Stimulated activated CD4-positive, alpha-beta T cell treated with anti-CD3 and anti-CD28 coated beads, Interleukin-15, amount 100 ng/mL, for 24 hours (primary cell): ENCODE results near the gene TMEM107.
"Not testable (repeated sequence)": the region's sequence is repeated elsewhere in the genome, so short reads cannot be mapped to it uniquely, and the experiment has no call there.

Experiments
- DNase-seq: peaks from one replicate; pipeline ENCODE4 v3.0.0-alpha.2; 2020

The TMEM107 gene

GRCh38 chr17:8189041-8189710, 13.0 kb upstream of the TMEM107 start:
- peak; percentile 41 for DNase-seq

GRCh38 chr17:8188263-8188839, 12.2 kb upstream of the TMEM107 start:
- no peak for DNase-seq

GRCh38 chr17:8187517-8188262, 11.5 kb upstream of the TMEM107 start:
- peak; percentile 94 for DNase-seq

- peak; percentile 97 for DNase-seq
Measured at GRCh38 chr17:8186787-8187516, 10.8 kb upstream of the TMEM107 start.

- no peak for DNase-seq
Measured at GRCh38 chr17:8186446-8186786, 10.2 kb upstream of the TMEM107 start.

GRCh38 chr17:8185582-8186445, 9.6 kb upstream of the TMEM107 start:
- DNase-seq: peak; percentile 92

- no peak for DNase-seq
Measured at GRCh38 chr17:8176998-8177731, 985 bp upstream of the TMEM107 start.

- no peak for DNase-seq
Measured at GRCh38 chr17:8175795-8176196, 384 bp downstream of the TMEM107 start.

- no peak for DNase-seq
Measured at GRCh38 chr17:8173871-8174322, 2.3 kb downstream of the TMEM107 start.

- peak; percentile 88 for DNase-seq
Measured at GRCh38 chr17:8173056-8173870, 2.9 kb downstream of the TMEM107 start.

- DNase-seq: not testable (repeated sequence)
Measured at GRCh38 chr17:8170186-8170585, 6.0 kb downstream of the TMEM107 start.

GRCh38 chr17:8167526-8167925, 8.7 kb downstream of the TMEM107 start:
- DNase-seq: no peak

GRCh38 chr17:8166731-8167130, 9.4 kb downstream of the TMEM107 start:
- DNase-seq: no peak

- DNase-seq: no peak
Measured at GRCh38 chr17:8164815-8165131, 11.4 kb downstream of the TMEM107 start.

- DNase-seq: peak; percentile 89
Measured at GRCh38 chr17:8163978-8164814, 12.0 kb downstream of the TMEM107 start.

GRCh38 chr17:8162997-8163977, 12.9 kb downstream of the TMEM107 start:
- peak; percentile 38 for DNase-seq

GRCh38 chr17:8162233-8162996, 13.8 kb downstream of the TMEM107 start, which contains the start of gene VAMP2:
VAMP2 (minus strand) TSS chr17:8162948; CDS start chr17:8162879, 69 bp downstream.
- peak; percentile 85 for DNase-seq
